GM21423 (cell line): ENCODE measurements around the gene MLN.
A peak's percentile ranks its signal among the peaks of the same experiment; 100 is the strongest.

Experiments used
- ATAC-seq: cut with Tn5 transposase; IDR thresholded peaks from one replicate; pipeline ENCODE4 v1.9.1; 2021; ENCODE audit warnings: mild to moderate bottlenecking, moderate library complexity; ENCODE audit not compliant: unreplicated experiment

MLN gene

DNA sequence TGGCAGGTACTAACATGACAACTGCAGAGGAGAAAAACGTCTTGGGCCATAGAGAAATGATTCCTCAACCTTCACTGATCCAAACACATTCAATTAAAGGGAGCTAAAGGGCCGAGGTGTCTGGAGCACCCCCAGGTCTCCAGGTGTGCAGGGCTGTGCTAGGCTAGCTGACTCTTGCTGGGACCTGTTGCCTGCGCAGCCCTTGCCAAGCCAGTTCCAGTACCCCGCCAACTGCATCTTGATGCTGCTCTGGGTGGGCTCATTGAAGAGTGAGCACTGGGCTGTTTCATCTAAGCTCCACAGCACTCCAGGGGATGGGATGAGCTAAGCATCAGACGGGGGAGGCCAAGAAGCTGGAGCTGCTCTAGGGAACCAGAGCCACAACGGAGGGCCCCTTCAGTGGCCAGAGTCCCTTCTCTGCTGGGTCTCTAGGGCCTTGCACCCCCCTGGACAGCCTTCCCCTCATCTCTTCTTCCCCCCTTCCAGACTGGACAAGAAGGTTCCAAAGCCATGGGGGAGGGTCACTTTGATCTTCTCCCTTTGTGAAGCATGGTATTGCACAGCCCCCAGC is 30.8 kb downstream of the MLN start:
- no peak for ATAC-seq

- no peak for ATAC-seq
Observed at GRCh38 chr6:33772082-33772830, 31.5 kb downstream of the MLN start.

DNA sequence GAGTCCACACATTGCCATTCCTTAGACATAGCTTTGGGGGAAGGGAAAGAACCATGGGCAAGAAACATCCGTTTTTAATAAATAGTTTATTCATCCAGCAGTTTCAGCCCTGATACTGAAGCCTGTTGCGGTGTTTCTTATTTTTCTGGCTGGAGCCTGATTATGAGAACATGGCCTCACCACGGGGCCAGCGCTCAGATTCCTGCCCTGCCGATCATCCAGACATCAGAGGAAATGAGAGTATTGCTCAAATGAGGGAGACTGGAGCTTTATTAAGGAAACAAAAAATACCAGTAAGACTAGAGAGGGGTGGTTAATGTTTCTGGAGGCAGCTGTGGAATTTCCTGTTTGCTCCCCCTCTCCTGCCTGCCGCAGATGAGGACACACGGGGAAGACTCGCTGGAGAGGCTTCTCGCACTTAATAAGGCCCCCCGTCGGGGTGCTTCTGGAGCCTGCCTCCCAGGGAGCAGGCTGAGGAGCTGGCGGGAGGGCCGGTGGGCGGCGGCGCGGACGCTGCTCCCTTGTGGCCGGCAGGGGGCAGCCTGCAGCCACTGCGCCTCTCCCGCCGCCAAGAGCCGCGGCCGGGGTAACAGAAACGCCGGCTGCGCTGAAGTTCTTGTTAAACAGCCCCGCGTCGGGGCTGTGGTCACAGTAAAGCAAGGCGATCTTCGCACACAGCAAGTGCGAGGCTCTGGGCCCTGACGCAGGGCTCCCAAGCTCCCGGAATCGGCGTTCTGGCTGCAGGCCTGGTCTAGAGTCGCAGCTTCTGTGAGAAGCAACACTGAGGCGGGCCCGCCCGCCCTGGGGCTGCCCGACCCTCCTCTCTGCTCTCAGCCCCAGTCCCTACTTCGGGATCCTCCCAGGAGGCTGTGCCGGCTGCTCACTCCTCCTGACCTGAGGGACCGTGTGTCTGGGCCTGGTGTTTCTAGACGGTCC is 32.4 kb downstream of the MLN start:
- no peak for ATAC-seq

DNA sequence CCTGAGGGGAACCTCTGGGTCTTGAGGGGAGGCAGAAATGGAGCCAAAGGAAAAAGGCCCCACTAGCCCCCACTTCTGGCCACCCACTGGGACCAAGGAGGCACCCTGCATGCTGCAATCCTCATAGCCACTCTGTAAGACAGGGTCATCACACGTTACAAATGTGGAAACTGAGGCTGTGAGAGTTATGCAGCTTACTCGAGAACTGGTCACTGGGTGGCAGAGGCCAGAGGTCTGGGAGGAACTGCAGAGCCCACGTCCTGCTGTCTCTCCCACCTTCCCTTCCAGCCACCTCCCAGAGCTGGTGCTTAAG is 33.0 kb downstream of the MLN start:
- no peak for ATAC-seq

DNA sequence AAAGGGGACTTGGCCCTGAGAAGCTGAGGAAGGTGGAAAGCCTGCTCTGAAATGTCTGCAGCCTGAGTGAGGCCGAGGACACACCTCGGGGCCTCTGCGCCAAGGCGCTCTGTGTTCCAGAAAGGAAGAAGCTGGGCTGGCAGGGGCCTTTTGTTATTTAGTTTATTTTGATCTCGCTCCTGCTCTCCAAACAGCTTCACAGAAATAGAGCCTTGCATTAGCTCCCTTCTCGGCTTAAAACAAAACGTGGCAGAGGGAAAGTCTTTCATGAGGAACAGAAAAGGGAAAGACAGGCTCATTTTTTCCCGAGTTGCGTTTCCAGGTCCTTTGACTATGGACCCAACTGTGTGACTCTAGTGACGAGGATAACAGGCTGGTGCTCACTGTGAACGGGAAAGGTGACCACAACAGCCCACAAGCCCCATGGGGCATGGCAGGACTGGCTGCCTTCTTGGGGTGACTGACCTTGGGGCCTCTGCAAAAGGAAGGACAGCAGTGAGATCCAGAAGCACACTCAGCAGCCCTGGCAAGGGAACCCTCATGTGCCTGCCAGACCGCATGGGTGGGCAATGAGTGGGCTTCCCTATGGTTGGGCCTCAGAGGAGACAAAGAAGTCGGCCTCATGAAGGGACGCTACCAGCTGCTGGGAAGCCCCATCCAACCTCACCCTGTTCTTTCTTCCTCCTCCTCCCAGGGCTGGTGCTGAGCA is 33.5 kb downstream of the MLN start:
- ATAC-seq: no peak

- ATAC-seq: no peak
Observed at GRCh38 chr6:33769248-33769821, 34.5 kb downstream of the MLN start.

- peak; percentile 53 for ATAC-seq
Observed at GRCh38 chr6:33768644-33769120, 35.1 kb downstream of the MLN start.

DNA sequence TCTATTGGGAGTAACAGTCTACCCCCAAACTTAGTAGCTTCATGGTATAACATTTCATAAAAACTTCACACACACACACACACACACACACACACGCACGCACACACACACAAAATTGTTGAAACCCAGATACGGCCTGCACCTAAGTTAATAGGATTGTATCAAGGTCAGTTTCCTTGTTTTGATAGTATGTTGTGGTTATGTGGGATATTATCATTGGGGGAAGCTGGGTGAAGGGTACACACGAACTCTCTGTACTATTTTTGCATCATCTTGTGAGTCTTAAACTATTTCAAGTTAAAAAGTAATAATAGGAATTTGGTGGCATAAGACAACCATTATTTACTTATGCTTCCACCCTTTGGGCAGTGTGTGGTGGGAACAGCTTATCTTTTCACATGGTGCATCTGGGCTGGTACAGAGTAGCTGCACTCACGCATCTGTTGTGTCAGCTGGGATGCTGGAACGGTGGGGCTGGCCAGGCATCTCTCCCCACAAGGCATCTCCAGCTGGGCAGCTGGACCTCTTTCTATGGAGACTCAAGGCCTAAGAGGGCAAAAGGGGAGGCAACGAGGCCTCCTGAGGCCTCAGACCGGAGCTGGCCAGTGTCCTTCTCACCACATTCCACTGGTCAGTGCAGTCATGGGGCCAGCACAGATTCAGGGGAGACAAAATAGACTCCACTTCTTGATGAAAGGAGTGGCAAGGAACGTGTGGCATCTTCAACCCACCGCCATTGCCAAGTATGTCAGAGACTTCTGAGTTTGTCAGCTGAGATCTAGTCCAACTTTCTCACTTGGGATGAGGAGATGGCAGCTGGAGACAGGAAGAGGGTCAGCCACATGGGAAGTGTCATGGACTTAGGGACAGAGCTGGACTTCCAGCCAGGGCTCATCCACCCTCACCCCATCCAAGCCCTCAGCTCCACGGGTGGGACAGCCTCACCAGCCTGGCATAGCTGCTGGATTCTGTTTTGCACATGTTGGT is 36.6 kb downstream of the MLN start:
- no peak for ATAC-seq

DNA sequence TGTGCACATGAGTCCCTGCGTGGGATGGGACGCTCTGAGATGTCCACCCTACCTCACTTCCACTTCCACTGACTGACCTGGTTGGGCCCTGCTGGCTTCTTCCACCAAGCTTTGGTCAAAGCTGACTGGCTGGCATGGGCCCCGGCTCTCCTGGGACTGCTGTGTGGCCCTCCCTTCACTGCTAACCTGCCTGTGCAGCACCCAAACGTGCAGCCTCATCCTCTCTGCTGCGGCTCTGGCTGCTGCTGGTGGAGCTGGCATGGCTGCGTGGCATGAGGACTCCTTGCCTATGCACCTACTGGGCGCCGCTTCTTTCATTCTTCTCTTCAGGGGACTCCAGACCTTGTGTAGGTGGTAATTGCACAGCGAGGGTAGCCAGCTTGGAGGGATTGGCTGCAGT is 38.4 kb downstream of the MLN start:
- no peak for ATAC-seq

- no peak for ATAC-seq
Observed at GRCh38 chr6:33764036-33764435, 39.8 kb downstream of the MLN start.

DNA sequence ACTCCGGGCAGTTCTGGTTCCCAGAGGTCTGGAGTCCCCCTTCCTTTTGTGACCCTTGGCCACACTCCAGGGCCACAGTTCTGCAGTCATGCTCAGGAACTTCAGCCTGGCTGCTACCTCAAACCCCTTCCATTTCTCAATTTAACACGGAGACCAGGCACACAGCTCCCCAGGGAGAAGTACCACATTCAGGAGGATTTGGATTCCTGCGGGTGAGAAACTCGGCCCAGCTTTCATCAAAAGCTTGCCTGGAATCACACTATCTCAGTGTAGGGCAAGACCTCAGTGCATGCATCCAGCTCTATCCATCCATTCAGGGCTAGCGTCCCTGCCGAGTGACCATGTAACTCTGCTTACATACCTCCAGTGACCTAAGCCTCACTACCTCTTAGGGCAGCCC is 40.3 kb downstream of the MLN start:
- no peak for ATAC-seq

DNA sequence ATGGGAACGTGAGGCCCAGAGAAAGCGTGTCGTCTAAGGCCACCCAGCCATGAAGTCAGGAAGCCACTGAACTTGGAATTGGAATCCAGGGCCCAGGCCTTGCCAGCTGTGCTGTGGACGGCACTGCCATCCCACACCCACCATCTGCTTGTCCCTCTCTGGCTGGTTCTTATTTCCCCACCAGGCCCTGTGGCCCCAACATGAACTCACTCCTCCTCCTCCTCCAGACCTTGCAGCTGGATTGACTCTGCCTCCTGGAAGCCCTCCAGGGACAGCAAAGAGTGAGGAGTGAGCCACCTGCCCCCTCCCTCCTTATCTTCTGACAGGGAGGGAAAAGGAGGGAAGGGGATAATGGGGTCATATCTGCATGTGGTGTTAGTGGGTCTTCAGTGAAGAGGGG is 41.1 kb downstream of the MLN start:
- ATAC-seq: no peak

DNA sequence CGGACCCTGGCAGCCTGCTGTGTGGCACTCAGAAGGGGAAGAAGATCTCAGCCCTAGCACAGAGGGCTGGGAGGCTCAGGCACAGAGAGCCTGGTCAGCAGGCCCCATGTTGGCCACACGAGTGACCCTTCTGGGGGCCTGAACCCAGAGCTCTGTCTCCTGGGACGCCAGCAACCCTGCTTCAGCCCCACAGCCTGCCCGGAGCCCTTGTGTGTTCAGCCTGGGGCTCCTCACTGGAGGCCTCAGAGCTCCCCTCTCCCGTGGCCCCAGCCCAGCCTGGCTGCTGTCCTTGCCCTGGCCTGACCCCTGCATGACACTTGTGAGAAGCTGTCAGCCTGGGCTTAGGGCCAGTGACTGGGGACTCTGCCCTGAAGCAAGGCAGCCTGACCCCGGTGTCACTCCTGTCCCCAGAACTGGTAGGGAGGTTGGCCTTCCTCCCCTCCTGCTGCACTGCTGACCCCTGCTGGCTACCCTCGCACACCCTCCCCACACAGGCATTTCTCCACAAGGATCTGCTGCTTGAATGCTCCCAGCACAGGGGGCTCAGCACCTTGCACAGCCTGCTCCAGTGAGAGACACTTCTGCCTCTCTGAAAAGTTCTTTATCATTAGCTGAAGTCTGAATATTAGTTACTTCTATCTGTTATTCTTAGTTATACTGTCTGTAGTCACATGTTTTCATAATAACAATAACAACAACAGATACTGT is 41.7 kb downstream of the MLN start:
- ATAC-seq: no peak

- ATAC-seq: no peak
Observed at GRCh38 chr6:33761581-33761921, 42.3 kb downstream of the MLN start.

DNA sequence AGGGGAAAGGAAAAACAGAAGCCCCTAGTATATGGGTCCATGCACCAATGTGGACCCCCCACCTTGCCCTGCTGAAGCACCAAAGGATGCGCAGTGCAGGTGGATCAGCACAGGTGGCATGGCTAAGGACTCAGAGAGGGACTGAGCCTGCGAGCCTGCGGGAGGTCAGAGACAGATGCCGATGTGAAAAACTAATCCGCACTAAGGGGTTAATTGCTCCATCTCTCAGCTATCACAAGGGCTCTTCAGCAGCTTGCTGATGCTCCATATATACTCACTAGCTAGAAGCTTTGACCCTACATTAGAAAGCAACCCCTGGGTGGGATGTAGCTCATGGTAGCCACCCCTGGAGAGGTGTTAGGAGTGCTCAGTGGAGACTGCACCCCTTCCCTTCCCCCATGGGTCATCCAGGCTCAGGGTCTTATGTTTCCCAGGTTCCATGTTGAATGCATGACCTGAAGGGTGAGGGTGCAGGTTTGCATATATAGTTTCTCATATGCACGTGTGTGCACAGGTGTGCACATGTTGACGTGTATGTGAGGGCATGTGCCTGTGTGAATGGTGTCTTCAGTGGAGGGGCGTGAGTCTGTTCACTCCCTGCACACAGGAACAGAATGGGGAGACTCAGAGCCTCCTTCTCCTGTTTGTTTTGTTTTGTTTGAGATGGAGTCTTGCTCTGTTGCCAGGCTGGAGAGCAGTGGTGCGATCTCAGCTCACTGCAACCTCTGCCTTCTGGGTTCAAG is 43.7 kb downstream of the MLN start:
- no peak for ATAC-seq

DNA sequence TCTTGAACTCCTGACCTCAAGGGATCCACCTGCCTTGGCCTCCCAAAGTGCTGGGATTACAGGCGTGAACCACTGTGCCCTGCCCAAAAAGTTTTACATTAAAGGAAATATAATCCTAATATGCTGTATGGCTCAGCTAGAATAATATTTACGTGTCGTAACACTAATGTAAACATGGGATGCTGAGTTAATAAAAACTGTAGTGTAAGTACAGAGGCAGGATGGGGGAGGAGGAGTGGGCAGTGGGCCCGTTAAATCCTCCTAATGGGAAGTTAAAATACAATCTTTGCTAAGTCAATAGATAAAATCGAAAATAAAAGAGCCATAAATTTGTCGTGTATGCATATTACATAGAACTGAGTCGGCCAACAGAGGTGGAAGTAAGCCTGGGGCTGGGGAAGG is 45.0 kb downstream of the MLN start:
- no peak for ATAC-seq

DNA sequence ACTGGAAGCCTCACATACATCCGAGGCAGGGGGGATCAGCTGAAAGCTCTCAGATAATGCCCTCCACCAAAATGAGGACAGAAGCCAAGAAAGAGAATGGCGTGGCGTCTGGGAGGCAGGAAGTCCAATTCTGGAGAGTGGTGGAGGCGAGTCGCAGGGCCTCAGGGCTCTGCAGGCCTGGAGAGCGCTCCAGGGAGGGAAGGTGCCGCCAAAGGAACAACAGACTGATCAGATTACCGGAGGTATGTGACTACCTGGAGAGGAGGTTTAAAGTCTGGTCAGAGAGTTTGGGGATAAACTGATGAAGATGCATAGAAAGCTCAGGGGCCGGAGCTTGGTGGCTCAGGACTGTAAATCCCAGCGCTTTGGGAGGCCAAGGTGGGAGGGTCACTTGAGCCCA is 45.9 kb downstream of the MLN start:
- ATAC-seq: no peak

DNA sequence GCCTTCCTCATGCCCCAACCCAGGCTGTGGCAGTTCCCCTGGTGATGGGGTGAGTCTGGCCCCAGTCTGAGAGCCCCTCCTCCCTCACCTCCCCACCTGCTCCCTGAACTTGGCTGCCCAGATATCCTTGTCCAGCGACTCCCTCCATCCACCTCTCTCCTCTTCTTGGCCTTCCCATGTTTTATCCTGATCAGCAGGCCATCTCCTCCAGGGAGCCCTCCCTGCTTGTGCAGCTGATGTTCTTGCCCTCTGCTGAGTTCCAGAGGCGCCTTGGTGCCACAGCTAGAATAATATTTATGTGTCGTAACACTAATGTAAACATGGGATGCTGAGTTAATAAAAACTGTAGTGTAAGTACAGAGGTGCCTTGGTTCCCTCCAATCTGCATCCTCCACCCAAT is 46.7 kb downstream of the MLN start:
- no peak for ATAC-seq
